ENCODE data around the gene AFAP1.

Gene AFAP1

DNA sequence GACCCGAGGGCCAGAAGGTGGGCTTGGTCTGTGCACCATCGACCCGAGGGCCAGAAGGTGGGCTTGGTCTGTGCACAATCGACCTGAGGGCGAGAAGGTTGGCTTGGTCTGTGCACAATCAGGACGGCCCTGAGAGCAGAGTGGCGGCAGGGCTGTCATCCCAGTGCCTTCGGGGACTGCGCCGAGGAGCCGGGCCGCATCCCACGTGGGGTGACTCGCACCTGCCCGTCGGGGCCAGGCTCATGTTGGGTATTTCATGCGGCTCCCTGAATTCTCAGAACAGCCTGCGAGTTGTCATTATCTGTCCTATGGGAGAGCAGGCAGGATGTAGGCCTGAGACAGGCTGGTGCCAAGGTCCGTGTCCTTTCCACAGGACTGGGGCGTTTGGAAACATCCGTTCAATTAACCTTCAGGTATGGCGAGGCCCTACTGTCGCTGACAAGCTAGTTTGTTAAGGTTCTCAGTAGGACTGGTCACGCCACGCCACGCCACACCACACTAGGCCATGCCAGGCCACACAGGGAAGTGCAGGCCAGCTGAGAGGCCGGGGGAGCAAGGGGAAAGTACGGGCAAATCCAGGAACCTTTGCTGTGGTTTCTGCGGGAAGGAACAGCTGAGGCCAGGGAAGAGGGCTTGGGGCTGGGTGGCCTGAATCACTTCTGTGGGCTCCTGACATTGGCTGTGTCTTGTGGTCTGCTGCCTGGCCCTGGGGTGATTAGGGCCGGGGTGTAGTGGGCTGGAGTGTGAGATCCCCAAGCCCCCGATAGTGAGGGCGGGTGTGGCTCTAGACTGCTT lies 182.9 kb downstream of the AFAP1 start:
- no peak overlapping the region for H3K4me3 ChIP-seq (ENCODE audit: low read depth, low read length)
- DNase-seq (ENCODE audit: low read depth), result no peak
- TF ChIP-seq, protein P1, sequence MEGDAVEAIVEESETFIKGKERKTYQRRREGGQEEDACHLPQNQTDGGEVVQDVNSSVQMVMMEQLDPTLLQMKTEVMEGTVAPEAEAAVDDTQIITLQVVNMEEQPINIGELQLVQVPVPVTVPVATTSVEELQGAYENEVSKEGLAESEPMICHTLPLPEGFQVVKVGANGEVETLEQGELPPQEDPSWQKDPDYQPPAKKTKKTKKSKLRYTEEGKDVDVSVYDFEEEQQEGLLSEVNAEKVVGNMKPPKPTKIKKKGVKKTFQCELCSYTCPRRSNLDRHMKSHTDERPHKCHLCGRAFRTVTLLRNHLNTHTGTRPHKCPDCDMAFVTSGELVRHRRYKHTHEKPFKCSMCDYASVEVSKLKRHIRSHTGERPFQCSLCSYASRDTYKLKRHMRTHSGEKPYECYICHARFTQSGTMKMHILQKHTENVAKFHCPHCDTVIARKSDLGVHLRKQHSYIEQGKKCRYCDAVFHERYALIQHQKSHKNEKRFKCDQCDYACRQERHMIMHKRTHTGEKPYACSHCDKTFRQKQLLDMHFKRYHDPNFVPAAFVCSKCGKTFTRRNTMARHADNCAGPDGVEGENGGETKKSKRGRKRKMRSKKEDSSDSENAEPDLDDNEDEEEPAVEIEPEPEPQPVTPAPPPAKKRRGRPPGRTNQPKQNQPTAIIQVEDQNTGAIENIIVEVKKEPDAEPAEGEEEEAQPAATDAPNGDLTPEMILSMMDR (IDR thresholded peaks at IDR 0.05; ENCODE audit: control insufficient read depth, extremely low read depth, insufficient read depth), result no peak

DNA sequence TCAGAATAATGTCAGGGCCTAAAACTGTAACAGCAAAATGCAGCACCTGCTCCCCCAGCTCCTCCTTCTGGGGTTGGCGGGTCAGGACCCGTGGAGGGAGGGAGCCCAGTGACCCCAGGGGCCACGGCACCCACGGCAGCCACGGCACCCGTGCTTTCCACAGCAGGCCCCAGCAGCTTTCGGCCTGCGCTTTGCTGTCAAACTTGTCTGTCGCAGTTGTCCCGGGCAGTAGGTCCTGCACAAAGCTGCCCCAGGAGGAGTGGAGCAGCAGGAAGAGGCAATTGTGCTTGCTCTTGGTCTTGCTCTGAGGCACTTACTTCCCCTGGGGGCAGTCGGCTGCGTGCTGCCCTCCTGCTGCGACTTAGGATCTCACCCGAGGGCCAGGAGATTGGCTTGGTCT lies 183.6 kb downstream of the AFAP1 start:
- H3K4me3 ChIP-seq (ENCODE audit: low read depth, low read length), result no peak overlapping the region
- no peak for DNase-seq (ENCODE audit: low read depth)
- TF ChIP-seq, protein P1 (IDR thresholded peaks at IDR 0.05; ENCODE audit: control insufficient read depth, extremely low read depth, insufficient read depth), result no peak

DNA sequence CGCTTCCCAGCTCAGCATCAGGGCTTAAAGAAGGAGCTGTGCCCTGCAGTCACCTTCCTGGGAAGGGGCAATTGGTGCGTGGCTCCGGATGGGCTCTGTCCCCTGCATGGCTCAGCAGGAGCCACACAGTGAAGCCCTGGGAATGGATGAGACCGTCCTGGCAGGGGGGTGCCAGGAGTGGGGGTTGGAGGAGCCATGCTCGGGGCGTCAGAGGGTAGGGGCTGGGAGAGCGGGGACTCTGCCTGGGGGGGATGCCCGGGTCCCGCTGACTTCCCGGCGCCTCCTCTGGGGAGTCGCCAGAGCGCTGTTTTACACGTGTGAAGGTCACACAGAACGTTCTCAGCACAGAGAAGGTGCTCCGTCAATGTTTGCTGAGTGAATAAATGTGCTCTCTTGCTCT lies 184.1 kb downstream of the AFAP1 start:
- TF ChIP-seq, protein P1 (IDR thresholded peaks at IDR 0.05; ENCODE audit: control insufficient read depth, extremely low read depth, insufficient read depth), result no peak
- H3K4me3 ChIP-seq (ENCODE audit: low read depth, low read length), result no peak overlapping the region
- DNase-seq (ENCODE audit: low read depth), result no peak

DNA sequence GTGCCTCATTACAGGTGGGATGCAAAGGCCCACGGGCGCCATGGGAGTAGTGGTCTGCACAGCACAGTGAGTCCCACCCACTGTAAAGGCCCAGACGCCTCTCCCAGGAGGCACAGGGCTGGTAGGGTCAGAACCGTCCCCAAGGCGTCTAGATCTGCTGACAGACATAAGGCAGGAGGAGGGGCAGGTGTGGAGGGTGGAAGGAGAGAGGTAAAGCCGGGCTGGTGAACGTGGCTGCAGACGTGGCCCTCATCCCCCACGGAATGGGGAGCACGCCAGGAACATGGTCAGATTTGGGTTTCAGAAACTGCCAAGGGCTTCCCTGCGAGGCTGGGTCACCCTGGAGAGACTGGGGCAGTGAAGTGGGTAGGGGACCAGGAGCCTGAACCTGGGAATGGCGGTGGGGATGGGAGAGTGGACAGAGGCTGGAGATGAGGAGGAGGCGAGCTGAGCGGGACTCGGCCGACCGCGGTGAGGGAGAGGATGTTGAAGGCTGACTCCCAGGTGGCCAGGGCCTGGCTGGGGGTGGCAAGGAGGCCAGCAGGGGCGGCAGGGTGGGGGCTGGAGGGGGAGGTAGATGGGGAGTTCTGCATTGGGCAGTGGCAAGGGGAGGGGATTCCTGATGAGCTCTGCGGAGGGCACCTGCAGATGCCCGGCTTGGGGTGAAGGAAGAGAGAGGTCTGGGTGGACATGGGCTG lies 184.9 kb downstream of the AFAP1 start:
- TF ChIP-seq, protein P1 (IDR thresholded peaks at IDR 0.05; ENCODE audit: control insufficient read depth, extremely low read depth, insufficient read depth), result no peak
- H3K4me3 ChIP-seq (ENCODE audit: low read depth, low read length), result no peak overlapping the region
- no peak for DNase-seq (ENCODE audit: low read depth)

DNA sequence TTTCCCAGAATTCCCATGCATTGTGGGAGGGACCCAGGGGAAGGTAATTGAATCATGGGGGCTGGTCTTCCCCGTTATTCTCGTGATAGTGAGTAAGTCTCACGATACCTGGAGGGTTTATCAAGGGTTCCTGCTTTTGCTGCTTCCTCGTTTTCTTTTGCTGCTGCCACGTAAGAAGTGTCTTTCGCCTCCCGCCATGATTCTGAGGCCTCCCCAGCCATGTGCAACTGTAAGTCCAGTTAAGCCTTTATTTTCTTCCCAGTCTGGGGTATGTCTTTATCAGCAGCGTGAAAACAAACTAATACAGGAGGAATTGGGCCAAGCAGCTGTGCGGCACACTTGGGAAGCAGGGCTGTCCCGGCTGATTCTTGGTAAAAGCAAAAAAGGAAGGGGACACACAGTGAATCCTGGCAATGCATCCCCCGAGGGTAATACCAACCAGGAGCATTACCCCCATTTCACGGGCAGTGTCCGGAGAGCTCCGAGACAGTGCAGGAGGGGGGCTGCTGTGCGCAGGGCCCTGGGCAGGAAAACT lies 185.7 kb downstream of the AFAP1 start:
- TF ChIP-seq, protein P1 (IDR thresholded peaks at IDR 0.05; ENCODE audit: control insufficient read depth, extremely low read depth, insufficient read depth), result no peak
- no peak for DNase-seq (ENCODE audit: low read depth)
- H3K4me3 ChIP-seq (ENCODE audit: low read depth, low read length), result no peak overlapping the region

DNA sequence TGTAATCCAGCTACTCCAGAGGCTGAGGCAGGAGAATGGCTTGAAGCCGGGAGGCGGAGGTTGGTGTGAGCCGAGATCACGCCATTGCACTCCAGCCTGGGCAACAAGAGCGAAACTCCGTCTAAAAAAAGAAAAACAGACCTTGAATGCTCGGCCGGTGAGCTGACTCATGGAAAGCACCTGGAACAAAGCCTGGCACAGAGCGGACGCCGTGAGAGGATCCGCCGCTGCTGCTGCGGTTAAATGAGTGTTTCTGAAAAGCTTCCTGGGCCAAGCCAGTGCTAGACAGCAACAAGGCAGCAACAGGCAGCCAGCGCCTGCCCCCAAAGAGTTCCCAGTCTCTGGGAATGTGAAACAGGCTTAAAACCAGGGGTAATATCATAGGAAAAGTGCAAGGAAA lies 186.4 kb downstream of the AFAP1 start:
- TF ChIP-seq, protein P1 (IDR thresholded peaks at IDR 0.05; ENCODE audit: control insufficient read depth, extremely low read depth, insufficient read depth), result no peak
- no peak for DNase-seq (ENCODE audit: low read depth)

More for the DNA sequence above, 186.4 kb downstream of the AFAP1 start:
- no peak overlapping the region for H3K4me3 ChIP-seq (ENCODE audit: low read depth, low read length)

Measured in LNCaP clone FGC (cell line).